Ovary (tissue), 3 donors: ENCODE data around the gene CYLD.

Source experiments
- CTCF ChIP-seq, 3 donors: fragments of 450-650 bp in 2 of 3; fragments of 200-600 bp in 1 of 3; IDR thresholded peaks; one replicate each; pipeline versions ENCODE4 v1.5.1 to v1.8.0; 2016 to 2022; ENCODE audit warnings: antibody characterized with exemption in 3 of 3, mild to moderate bottlenecking in 1 of 3
- POLR2A ChIP-seq: fragments of 450-650 bp; IDR thresholded peaks from one replicate; pipeline ENCODE4 v1.6.1; 2017; ENCODE audit warnings: antibody characterized with exemption, mild to moderate bottlenecking, moderate library complexity
- donor health status: DM: no; HTN: no; CAD: no.

GRCh38 chr16:50841081-50841886 is 99.4 kb downstream of the CYLD start:
- TF ChIP-seq CTCF (IDR thresholded peaks at IDR 0.05) = no peak
- TF ChIP-seq POLR2A = no peak
